Astrocyte of the hippocampus (primary cell): ENCODE results near the gene HDAC2.
A peak's percentile ranks its signal among the peaks of the same experiment; 100 is the strongest.
"Not testable (repeated sequence)": the region's sequence is repeated elsewhere in the genome, so short reads cannot be mapped to it uniquely, and the experiment has no call there.

Experiments
- DNase-seq: peaks from one replicate; pipeline ENCODE4 v3.0.0; 2011; ENCODE audit warnings: low read depth, low spot score

The HDAC2 gene

GRCh38 chr6:113910285-113910684, 60.7 kb downstream of the HDAC2 start:
- DNase-seq = not testable (repeated sequence)

- peak; percentile 85 for DNase-seq
These were observed 61.6 kb downstream of the HDAC2 start for GRCh38 chr6:113909224-113909856.

DNA sequence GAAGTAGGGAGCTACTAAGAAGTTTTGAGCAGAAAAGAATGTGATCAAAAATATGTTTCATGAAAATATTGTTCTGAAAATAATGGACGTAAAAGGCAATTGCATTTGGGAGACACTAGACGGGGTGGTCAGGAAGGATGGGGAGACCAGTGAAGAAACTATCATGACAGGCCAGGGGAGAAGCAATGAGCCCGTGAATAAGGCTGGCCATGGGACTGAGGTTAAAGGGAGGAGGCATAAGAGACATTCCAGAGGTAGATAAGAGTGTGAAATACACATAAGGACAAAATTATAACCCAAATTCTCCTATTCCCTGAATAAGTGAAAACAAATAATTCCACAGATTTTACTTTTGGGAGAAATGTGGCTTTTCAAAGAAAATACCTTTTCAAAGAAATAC, 62.1 kb downstream of the HDAC2 start:
- peak; percentile 30 for DNase-seq

DNA sequence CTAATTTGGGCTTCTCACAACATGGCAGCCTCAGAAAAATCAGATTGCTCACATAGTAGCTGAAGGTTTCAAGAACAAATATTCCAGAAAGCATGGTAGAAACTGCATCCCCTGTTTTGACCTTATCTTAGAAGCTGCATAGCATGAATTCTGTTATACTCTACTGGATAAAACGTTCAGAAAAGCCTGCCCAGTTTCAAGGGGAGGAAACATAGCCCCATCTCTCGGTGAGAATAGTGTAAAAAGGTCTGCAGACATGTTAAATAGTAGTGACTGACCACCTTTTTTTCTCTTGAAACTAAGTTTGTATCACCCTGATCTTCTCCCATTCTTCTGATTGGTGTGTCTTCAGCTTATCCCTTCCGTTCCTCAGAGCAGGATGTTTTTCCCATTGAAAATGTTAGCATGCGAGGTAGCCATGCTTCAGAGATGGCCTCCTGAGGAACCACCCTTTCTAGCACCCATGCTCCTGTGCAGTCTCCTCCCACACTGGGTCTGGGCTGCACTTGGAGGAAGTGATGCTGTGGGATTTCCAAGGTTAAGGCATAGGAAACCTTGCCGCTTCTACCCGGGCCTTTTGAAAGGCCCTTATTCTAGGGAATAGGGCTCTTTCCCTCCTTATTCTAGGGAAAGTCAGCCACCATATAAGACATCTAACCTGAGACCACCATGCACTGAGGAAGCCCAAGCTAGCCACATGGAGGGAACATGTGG, 63.7 kb downstream of the HDAC2 start:
- no peak for DNase-seq

DNA sequence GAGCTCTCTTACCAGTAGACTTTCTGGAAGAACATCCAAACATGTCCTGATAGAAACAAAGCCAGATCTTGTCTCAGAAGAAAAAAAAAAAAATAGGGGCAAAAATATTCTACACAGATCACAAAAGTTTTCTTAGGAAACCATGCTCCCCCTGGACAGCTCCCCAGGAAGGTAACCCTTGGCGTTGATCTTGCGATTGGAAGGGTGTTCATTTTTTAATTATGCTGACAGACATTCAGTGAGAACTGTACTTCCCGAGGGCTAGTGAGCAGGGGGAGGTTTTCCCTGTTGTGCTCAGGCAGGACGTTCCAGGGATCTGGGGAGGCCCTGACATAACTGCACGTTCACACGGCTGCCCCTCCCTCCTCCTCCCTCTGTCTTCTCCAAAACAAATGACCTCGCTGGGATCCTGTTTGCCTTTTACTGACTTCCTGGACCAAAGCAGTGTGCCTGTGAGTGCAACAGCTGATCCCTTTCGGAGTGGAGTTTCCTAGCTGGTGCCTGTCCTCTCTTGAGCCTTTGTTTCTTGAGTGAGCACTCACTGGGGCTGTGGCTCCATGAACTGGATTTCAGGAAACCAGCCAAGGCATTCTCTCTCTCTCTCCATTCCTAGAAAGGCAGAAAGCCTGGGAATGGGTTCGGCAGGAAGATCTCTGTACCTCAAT, 67.2 kb downstream of the HDAC2 start:
- peak; percentile 32 for DNase-seq

DNA sequence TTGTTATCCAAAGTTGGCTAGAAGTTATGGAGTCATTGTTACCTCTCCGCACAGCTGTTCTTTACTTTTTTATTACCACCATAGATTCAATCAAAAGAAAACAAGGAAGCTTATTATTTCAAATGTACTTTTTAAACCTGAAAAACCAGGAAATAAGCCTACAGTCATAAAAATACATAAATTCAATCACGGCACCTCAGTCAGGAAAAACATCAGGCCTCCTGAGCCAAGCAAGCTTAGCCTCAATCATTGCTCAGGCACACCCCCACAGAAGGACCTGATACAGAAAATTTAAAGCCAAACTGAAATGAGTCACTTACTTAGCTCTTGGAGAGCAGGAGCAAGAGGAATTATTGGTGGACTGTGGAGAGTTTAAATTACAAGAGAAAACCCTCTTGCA, 69.5 kb downstream of the HDAC2 start:
- peak; percentile 29 for DNase-seq

DNA sequence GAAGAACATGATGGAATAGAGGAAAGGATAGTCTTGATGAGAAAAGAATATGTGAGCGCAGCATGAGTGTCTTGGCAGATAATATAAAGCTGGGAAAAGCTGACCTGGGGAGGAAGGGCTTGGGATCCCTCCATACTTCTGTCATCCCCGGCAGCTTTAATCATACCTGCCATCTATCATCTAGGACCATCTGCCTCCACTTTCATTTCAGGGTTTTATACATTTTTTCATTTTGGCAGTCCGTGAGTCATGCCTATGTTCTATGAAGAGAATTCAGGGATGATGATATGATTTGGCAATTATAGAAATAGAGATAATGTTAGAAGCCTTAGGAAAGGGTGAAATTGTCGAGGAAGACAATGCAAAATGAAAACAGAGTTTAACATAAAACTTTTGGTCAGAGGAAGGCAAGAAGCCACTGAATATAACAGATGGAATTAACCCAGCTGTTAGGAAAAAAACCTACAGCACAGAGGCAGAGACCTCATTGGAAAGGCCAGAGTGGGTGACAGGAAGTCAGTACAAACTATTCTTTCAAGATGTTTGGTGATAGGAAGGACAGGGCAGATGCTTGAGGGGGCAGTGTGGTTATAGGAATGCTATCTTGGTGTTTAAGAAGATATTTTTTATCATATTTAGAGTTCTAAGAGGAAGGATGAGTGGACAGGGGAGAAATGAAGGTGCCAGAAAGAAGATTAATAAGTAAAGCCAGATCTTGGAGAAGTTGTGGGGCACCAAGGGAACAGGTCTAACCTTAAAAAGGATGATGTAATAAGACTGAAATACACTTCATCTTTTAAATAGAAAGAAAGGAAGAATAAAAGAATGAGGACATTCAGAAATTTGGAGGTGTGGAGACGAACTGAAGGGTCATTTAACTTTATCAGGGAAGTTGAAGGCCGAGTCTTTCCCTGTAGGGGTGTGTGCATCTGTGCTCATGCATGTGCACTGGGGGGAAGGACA, 76.0 kb downstream of the HDAC2 start:
- no peak for DNase-seq

DNA sequence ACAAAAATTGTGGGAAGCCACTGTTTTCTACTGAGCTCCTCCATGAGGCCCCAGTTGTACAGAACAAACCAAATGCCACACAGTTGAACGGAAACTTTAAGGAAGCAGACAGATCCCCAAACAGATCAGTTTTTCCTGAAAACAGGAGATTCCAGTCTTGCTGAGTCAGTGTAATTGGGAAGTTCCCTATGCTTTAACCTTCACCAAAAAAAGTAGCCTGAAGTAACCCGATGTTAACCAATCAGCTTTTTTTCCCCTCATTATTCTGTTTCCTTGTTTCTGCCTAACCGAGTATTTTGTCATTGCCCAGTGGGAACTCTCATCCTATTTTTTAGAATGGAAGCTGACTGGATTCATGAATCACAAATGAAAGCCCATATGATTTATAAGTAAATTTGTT, 77.1 kb downstream of the HDAC2 start:
- peak; percentile 44 for DNase-seq

DNA sequence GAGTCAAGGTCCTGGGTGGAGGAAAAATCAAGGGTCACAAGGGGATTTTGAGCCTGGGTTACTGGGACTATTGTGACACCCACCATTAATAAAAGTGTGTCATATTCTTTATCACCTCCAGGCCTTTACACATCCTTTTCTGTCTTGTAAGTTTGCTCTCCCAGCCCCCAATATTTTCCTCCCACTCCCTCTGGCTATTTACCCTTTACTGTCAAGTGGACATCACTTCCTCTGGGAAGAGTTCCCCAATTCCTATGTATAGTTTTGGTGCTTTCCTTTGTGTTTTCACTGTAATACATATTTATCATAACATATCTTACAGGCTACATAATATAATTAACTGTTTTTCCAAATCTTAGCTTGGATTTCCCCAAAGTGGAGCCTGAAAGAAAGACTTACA, 77.5 kb downstream of the HDAC2 start:
- no peak for DNase-seq

DNA sequence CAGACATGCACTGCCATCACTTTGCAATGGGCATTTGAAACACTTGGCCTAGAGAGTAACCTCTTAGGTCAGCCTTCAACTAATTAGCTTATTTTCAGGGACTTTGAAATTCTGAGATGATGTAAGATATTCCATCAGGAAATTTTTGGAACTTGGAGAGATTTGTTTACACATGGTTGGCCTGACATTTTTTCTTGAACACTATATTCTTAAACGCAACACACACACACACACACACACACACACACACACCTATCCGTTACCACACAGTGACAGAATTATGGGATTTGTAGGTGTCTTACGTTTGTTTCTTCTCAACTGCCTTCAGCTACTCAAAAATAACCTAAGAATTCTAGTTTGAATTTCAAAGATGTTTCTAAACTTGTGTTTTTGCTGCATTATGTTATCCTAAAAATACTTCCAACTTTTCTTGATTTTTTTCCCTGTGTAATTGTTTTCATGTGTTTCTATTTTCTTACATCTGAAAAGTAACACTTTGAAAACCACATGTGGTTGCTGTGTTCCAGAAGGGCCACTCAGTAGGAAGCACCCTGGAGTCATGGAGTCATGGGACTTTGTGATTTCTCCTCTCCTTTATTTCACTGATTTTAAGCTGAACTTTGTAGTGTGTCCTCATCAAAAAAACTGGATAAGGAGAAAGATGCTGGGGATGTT, 81.9 kb downstream of the HDAC2 start:
- DNase-seq = no peak

DNA sequence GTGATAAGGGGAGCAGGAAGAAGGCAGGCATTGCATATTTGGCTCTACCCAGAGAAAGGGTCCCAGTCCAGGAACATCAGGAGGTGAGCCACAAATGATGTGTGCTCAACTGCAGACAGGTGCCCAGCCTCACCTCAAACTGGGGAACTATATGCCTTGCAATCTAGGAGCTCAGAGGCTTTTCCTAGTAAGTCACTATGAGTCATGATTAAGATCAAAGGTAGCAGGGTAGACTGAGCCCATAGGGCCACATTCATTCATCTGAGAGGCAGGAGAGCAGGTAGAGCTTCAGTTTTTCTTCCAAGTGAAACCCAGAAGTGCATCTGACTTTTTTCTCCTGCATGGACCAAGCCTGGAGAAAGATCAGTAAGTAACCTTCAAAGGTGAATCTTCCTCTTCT, 82.5 kb downstream of the HDAC2 start:
- DNase-seq = no peak

GRCh38 chr6:113886512-113886911, 84.4 kb downstream of the HDAC2 start:
- DNase-seq = no peak

GRCh38 chr6:113884011-113884410, 86.9 kb downstream of the HDAC2 start:
- DNase-seq = no peak
